H1 (cell line): ENCODE measurements around the gene BCL2A1. TPM values are rescaled to one million over a fixed set of nuclear protein-coding genes. Genes with fewer than 3 reads are reported as not detected.

Experiments
- TAF7 ChIP-seq: optimal IDR thresholded peaks from 2 replicates; pipeline ENCODE3; 2011; ENCODE audit warnings: low read depth, mild to moderate bottlenecking, inconsistent platforms, low read length, moderate library complexity, borderline replicate concordance
- ZNF274 ChIP-seq: IDR thresholded peaks from 2 replicates; pipeline ENCODE4 v1.7.0; 2012; ENCODE audit warnings: low read length, borderline replicate concordance; ENCODE audit errors: extremely low read depth
- polyA plus RNA-seq, 7 experiments: library from polyadenylated mRNA; depleted of rRNA in 3 of 7; stranded (reverse) in 5 of 7; unstranded in 2 of 7; fragments of >200 nt in 5 of 7; fragments of 200-250 nt in 2 of 7; gene quantifications; 1 replicate in 5 of 7; 2 replicates in 1 of 7; 4 replicates in 1 of 7; pipeline versions ENCODE4 v1.2.1 to v1.2.3, GENCODE V29; 2011 to 2013; ENCODE audit warnings: missing spikeins in 2 of 7, mixed read lengths in 2 of 7
- total RNA-seq: library from RNA; stranded (reverse); fragmentation: NEBNext Ultra II Directional; extraction: Animal tissue kit (Norgen Biotek cat#: 25700); gene quantifications from 2 replicates; pipeline ENCODE4 v1.2.1, GENCODE V29; 2021

The BCL2A1 gene
- total and polyA plus RNA-seq, 2 of the 8 experiments (the other 6 are each of a cell fraction or from before 2014, with no cell fraction given), result not detected

- no peak for TF ChIP-seq TAF7
- TF ChIP-seq ZNF274, result no peak
Observed at GRCh38 chr15:79987569-79987955, 16.6 kb upstream of the BCL2A1 start (continued).
